Measurements from ENCODE around the gene NCLN. TPM values are rescaled to one million over a fixed set of nuclear protein-coding genes. Genes with fewer than 3 reads are reported as not detected.

NCLN gene
- polyA plus RNA-seq, 3 donors, result 28.6 to 60.9 (median 34.5) TPM

GRCh38 chr19:3186891-3187661, 1.3 kb downstream of the NCLN start:
- peak overlapping the region; percentile 80 for H3K9ac ChIP-seq (ENCODE audit: insufficient read depth, low read length, poor library complexity, severe bottlenecking)
- H2AFZ ChIP-seq (ENCODE audit: insufficient read depth, low read depth, low read length, poor library complexity, severe bottlenecking), result no peak overlapping the region
- peaks cover 62 to 71% of the 10 kb centered on the region in 2 donors for H3K4me1 ChIP-seq (ENCODE audit: control insufficient read depth in 1 of 2, insufficient read depth in 2 of 2, low read length in 2 of 2)
- no peaks in the 10 kb centered on the region for H3K9me3 ChIP-seq (replicated peaks in 1 of 2; ENCODE audit: control insufficient read depth in 1 of 2, insufficient read depth in 1 of 2, low read length in 2 of 2)
- peaks cover 89% of the 10 kb centered on the region for H3K79me2 ChIP-seq (ENCODE audit: insufficient read depth, low read length)
- peaks cover 50% of the 10 kb centered on the region for H4K20me1 ChIP-seq (ENCODE audit: insufficient read depth, low read length)
- Mint-ChIP-seq H3K9me3 (peaks cover 0 to 3% (median 0%) of the 10 kb centered on the region in 7 donors), H3K27ac (peak overlapping the region in 6 of 7 donors; percentile 35 to 88 (median 80)), H3K4me3 (peak overlapping the region; percentile 89 to 92), H3K27me3 (ENCODE audit: low read depth in 3 of 3) (peaks cover 0 to 4% (median 0%) of the 10 kb centered on the region in 3 donors), H3K4me1 (peaks cover 65% of the 10 kb centered on the region), H3K36me3 (peaks cover 16 to 25% of the 10 kb centered on the region in 2 donors)
- 73% methylated on average over 23 of the region's 23 CpGs for WGBS (ENCODE audit: insufficient coverage)
- peak overlapping the region in 2 of 3 experiments; percentile 53 to 78 for H3K4me3 ChIP-seq (replicated peaks in 1 of 3; ENCODE audit: low read depth in 2 of 3, low read length in 3 of 3)
- no peaks in the 10 kb centered on the region for H3K27me3 ChIP-seq (ENCODE audit: control insufficient read depth in 2 of 2, insufficient read depth in 2 of 2, low read length in 2 of 2)
- intact Hi-C loops (cut with micrococcal nuclease), result loop anchor here in 1 of 2 donors (10.0 kb wide), 1 partner anchor 362 kb away; no protein-coding TSS in a partner anchor
- H3K27ac ChIP-seq (ENCODE audit: low read depth in 1 of 2, low read length in 2 of 2), result peak overlapping the region; percentile 6 to 82
- DNase-seq, result no peak
- peaks cover 0 to 10% of the 10 kb centered on the region in 2 donors for H3K36me3 ChIP-seq (replicated peaks in 1 of 2; ENCODE audit: control insufficient read depth in 1 of 2, insufficient read depth in 2 of 2, low read length in 2 of 2)
- TF ChIP-seq CTCF (IDR thresholded peaks at IDR 0.05), result no peak
- peak overlapping the region; percentile 99 for H3K4me2 ChIP-seq (replicated peaks; ENCODE audit: extremely low read depth, low read length, poor library complexity, severe bottlenecking)

- Histone ChIP-seq H3K4me3 (replicated peaks in 1 of 3; ENCODE audit: low read depth in 2 of 3, low read length in 3 of 3) (peak overlapping the region in 2 of 3 experiments; percentile 26 to 78), H2AFZ (ENCODE audit: insufficient read depth, low read depth, low read length, poor library complexity, severe bottlenecking) (no peak overlapping the region), H3K4me1 (ENCODE audit: control insufficient read depth in 1 of 2, insufficient read depth in 2 of 2, low read length in 2 of 2) (peaks cover 57 to 63% of the 10 kb centered on the region in 2 donors), H3K36me3 (replicated peaks in 1 of 2; ENCODE audit: control insufficient read depth in 1 of 2, insufficient read depth in 2 of 2, low read length in 2 of 2) (peaks cover 0 to 11% of the 10 kb centered on the region in 2 donors), H3K79me2 (ENCODE audit: insufficient read depth, low read length) (peaks cover 82% of the 10 kb centered on the region), H3K27ac (ENCODE audit: low read depth in 1 of 2, low read length in 2 of 2) (peak overlapping the region; percentile 56 to 82), H3K9me3 (replicated peaks in 1 of 2; ENCODE audit: control insufficient read depth in 1 of 2, insufficient read depth in 1 of 2, low read length in 2 of 2) (no peaks in the 10 kb centered on the region), H4K20me1 (ENCODE audit: insufficient read depth, low read length) (peaks cover 53% of the 10 kb centered on the region), H3K27me3 (ENCODE audit: control insufficient read depth in 2 of 2, insufficient read depth in 2 of 2, low read length in 2 of 2) (no peaks in the 10 kb centered on the region), H3K9ac (ENCODE audit: insufficient read depth, low read length, poor library complexity, severe bottlenecking) (peak overlapping the region; percentile 66), H3K4me2 (replicated peaks; ENCODE audit: extremely low read depth, low read length, poor library complexity, severe bottlenecking) (peak overlapping the region; percentile 99)
- DNase-seq, result no peak
- WGBS (ENCODE audit: insufficient coverage), result 77% methylated on average over 31 of the region's 36 CpGs
- Mint-ChIP-seq H3K4me3 (peak overlapping the region; percentile 73 to 83), H3K36me3 (peaks cover 13 to 21% of the 10 kb centered on the region in 2 donors), H3K27me3 (ENCODE audit: low read depth in 3 of 3) (peaks cover 0 to 4% (median 0%) of the 10 kb centered on the region in 3 donors), H3K4me1 (peaks cover 65% of the 10 kb centered on the region), H3K27ac (peak overlapping the region; percentile 77 to 92 (median 84)), H3K9me3 (peaks cover 0 to 3% (median 0%) of the 10 kb centered on the region in 7 donors)
- TF ChIP-seq CTCF (IDR thresholded peaks at IDR 0.05), result no peak
- intact Hi-C loops (cut with micrococcal nuclease), result loop anchor here in 1 of 2 donors (10.0 kb wide), 1 partner anchor 363 kb away; no protein-coding TSS in a partner anchor
Observed at GRCh38 chr19:3187662-3188511, 2.2 kb downstream of the NCLN start.

Measured in CD14-positive monocyte (primary cell).